HCT116 (cell line): ENCODE measurements around the gene ABHD2. TPM values are rescaled to one million over a fixed set of nuclear protein-coding genes. Genes with fewer than 3 reads are reported as not detected.

Source experiments
- ATAC-seq: fragments of 200-7000 bp; cut with Tn5 transposase; 2 replicates; pipeline ENCODE4 v1.9.1; 2020; ENCODE audit warnings: mild to moderate bottlenecking, moderate library complexity
- BruUV-seq: library from RNA; stranded (reverse); fragments of 400-500 nt; replicated peaks from 2 replicates; lab custom pipeline; 2021; lab: Mats Ljungman, UMichigan
- CTCF ChIA-PET: fragments of 300-600 bp; sonication (Branson Sonifier 250); formaldehyde crosslinking; loops from one replicate; lab custom pipeline; 2021; ENCODE audit warnings: antibody characterized with exemption; lab: Charles Lee
- POLR2A ChIA-PET: fragments of 300-600, 350-600 bp; sonication (Branson Sonifier 250); formaldehyde crosslinking; loops from one replicate; lab custom pipeline; 2021; ENCODE audit warnings: antibody characterized with exemption; lab: Charles Lee
- RAD21 ChIA-PET, 2 experiments: fragments of 300-600 bp; sonication (Branson Sonifier 250); formaldehyde crosslinking; loops; one replicate each; lab custom pipeline; 2023; ENCODE audit warnings: low total read pairs in 2 of 2; ENCODE audit not compliant: uncharacterized antibody in 2 of 2, unreplicated experiment in 2 of 2, low non-redundant PET in 1 of 2; lab: Charles Lee
- DNase-seq: peaks from one replicate; pipeline ENCODE4 v3.0.0-alpha.2; 2010; ENCODE audit warnings: low read depth, low spot score
- H2AFZ ChIP-seq: fragments of 200-600 bp; shearing (Covaris generic), sonication (generic); 2 replicates; pipeline ENCODE4 v1.6.1; 2017; ENCODE audit warnings: low read depth, mixed run types, mixed read lengths, antibody characterized with exemption, low read length; ENCODE audit not compliant: poor library complexity, severe bottlenecking
- H3K27ac ChIP-seq: 2 replicates; pipeline ENCODE4 v1.5.1; 2012; ENCODE audit warnings: low read depth, low read length
- H3K27me3 ChIP-seq: fragments of 200-600 bp; sonication (generic); 2 replicates; pipeline ENCODE4 v1.6.1; 2016; ENCODE audit warnings: mixed run types, low read length, mixed read lengths; ENCODE audit not compliant: insufficient read depth
- H3K36me3 ChIP-seq, 2 experiments: fragments of 200-500 bp in 1 of 2; fragments of 200-600 bp in 1 of 2; sonication (Bioruptor generic) in 1 of 2; sonication (generic) in 1 of 2; 2 replicates each; pipeline versions ENCODE4 v1.5.1 to v1.6.1; 2014 to 2016; ENCODE audit warnings: low read length in 2 of 2, inconsistent platforms in 1 of 2, mixed read lengths in 1 of 2, mixed run types in 1 of 2; ENCODE audit not compliant: insufficient read depth in 2 of 2, control insufficient read depth in 1 of 2
- H3K4me1 ChIP-seq, 2 experiments: fragments of 200-600 bp in 1 of 2; sonication (generic) in 1 of 2; 2 replicates each; pipeline versions ENCODE4 v1.5.1 to v1.6.1; 2012 to 2017; ENCODE audit warnings: low read length in 2 of 2, inconsistent platforms in 1 of 2, mild to moderate bottlenecking in 1 of 2, mixed read lengths in 1 of 2, mixed run types in 1 of 2, moderate library complexity in 1 of 2; ENCODE audit not compliant: insufficient read depth in 2 of 2, control insufficient read depth in 1 of 2
- H3K4me2 ChIP-seq: fragments of 200-600 bp; sonication (generic); 2 replicates; pipeline ENCODE4 v1.6.1; 2017; ENCODE audit warnings: mixed run types, low read length, mixed read lengths
- H3K4me3 ChIP-seq, 2 experiments: fragments of 200-600 bp in 1 of 2; sonication (generic) in 1 of 2; replicated peaks in 1 of 2; 2 replicates each; pipeline ENCODE4 v1.5.1; 2011 to 2016; ENCODE audit warnings: low read length in 2 of 2, control low read depth in 1 of 2, low read depth in 1 of 2, mild to moderate bottlenecking in 1 of 2, mixed read lengths in 1 of 2, mixed run types in 1 of 2
- H3K79me2 ChIP-seq: fragments of 200-600 bp; sonication (generic); 2 replicates; pipeline ENCODE4 v1.6.1; 2017; ENCODE audit warnings: mild to moderate bottlenecking, mixed run types, low read length, moderate library complexity, mixed read lengths; ENCODE audit not compliant: insufficient read depth
- H3K9ac ChIP-seq: fragments of 200-600 bp; sonication (generic); 2 replicates; pipeline ENCODE4 v1.6.1; 2016; ENCODE audit warnings: low read length, mixed read lengths
- H3K9me2 ChIP-seq: fragments of 200-600 bp; sonication (generic), shearing (Covaris generic); 2 replicates; pipeline ENCODE4 v1.6.1; 2017; ENCODE audit warnings: mixed run types, mild to moderate bottlenecking, moderate library complexity; ENCODE audit not compliant: insufficient read depth
- H3K9me3 ChIP-seq, 2 experiments: fragments of 200-500 bp in 1 of 2; fragments of 200-600 bp in 1 of 2; sonication (Bioruptor generic) in 1 of 2; sonication (generic) in 1 of 2; 2 replicates each; pipeline ENCODE4 v1.6.1; 2014 to 2017; ENCODE audit warnings: low read length in 2 of 2, mixed read lengths in 2 of 2, inconsistent platforms in 1 of 2, low read depth in 1 of 2, mild to moderate bottlenecking in 1 of 2, mixed run types in 1 of 2, moderate library complexity in 1 of 2; ENCODE audit not compliant: control insufficient read depth in 1 of 2, insufficient read depth in 1 of 2
- H4K20me1 ChIP-seq: fragments of 200-600 bp; sonication (generic), shearing (Covaris generic); 2 replicates; pipeline ENCODE4 v1.6.1; 2017; ENCODE audit warnings: mixed run types, mild to moderate bottlenecking, moderate library complexity; ENCODE audit not compliant: insufficient read depth
- CBX3 ChIP-seq: IDR thresholded peaks from 2 replicates; pipeline ENCODE4 v1.6.1; 2012; ENCODE audit warnings: low read depth
- CEBPB ChIP-seq: IDR thresholded peaks from 2 replicates; pipeline ENCODE4 v1.6.1; 2012; ENCODE audit warnings: low read depth
- EGR1 ChIP-seq: IDR thresholded peaks from 2 replicates; pipeline ENCODE4 v1.6.1; 2012; ENCODE audit warnings: low read depth
- ELF1 ChIP-seq: IDR thresholded peaks from 2 replicates; pipeline ENCODE4 v1.6.1; 2012; ENCODE audit warnings: low read depth, borderline replicate concordance
- EZH2 ChIP-seq: fragments of 200-600 bp; sonication (generic); IDR thresholded peaks from 2 replicates; pipeline ENCODE4 v1.6.1; 2017; ENCODE audit warnings: antibody characterized with exemption, mixed run types
- EZH2phosphoT487 ChIP-seq: fragments of 200-600 bp; IDR thresholded peaks from 2 replicates; pipeline ENCODE4 v1.6.1; 2018; ENCODE audit warnings: antibody characterized with exemption, borderline replicate concordance
- JUND ChIP-seq: IDR thresholded peaks from 2 replicates; pipeline ENCODE4 v1.6.1; 2012
- POLR2A ChIP-seq: IDR thresholded peaks from 2 replicates; pipeline ENCODE4 v1.7.0; 2011; ENCODE audit warnings: borderline replicate concordance; ENCODE audit not compliant: insufficient read depth, insufficient read length; ENCODE audit errors: extremely low read depth
- POLR2AphosphoS5 ChIP-seq: IDR thresholded peaks from 2 replicates; pipeline ENCODE4 v1.6.1; 2011; ENCODE audit warnings: mild to moderate bottlenecking, low read depth, low read length, moderate library complexity
- RAD21 ChIP-seq: IDR thresholded peaks from 2 replicates; pipeline ENCODE4 v1.6.1; 2012; ENCODE audit warnings: low read depth, mild to moderate bottlenecking
- SIN3A ChIP-seq: IDR thresholded peaks from 2 replicates; pipeline ENCODE4 v1.6.1; 2012; ENCODE audit warnings: low read depth
- SRF ChIP-seq: IDR thresholded peaks from 2 replicates; pipeline ENCODE4 v1.6.1; 2012; ENCODE audit warnings: low read depth
- TCF7L2 ChIP-seq: IDR thresholded peaks from 2 replicates; pipeline ENCODE4 v1.7.0; 2011; ENCODE audit warnings: borderline replicate concordance, inconsistent platforms; ENCODE audit not compliant: insufficient read depth, insufficient read length; ENCODE audit errors: extremely low read depth
- YY1 ChIP-seq: IDR thresholded peaks from 2 replicates; pipeline ENCODE4 v1.6.1; 2011; ENCODE audit warnings: low read length, low read depth, moderate library complexity, mild to moderate bottlenecking; ENCODE audit not compliant: insufficient replicate concordance; ENCODE audit errors: extremely low read depth
- ZFX ChIP-seq: fragments of 450-650 bp; IDR thresholded peaks from 2 replicates; pipeline ENCODE4 v1.6.1; 2017
- ZNF274 ChIP-seq: fragments of 200-500 bp; sonication (Bioruptor generic); IDR thresholded peaks from 2 replicates; pipeline ENCODE4 v1.6.1; 2014; ENCODE audit warnings: mild to moderate bottlenecking, low read depth, low read length, inconsistent platforms
- intact Hi-C: fragments of 100-400 bp; cut with micrococcal nuclease; formaldehyde crosslinking; loops from 2 replicates; pipeline ENCODE4 v1.10.0; 2022
- total RNA-seq: library from RNA; stranded (reverse); gene quantifications from one replicate; pipeline ENCODE4 v1.2.1, GENCODE V29; 2021; ENCODE audit not compliant: unreplicated experiment
- TF ChIP-seq, protein P1 (sequence below): IDR thresholded peaks from 2 replicates; pipeline ENCODE4 v1.6.1; 2012; ENCODE audit warnings: low read depth
- TF ChIP-seq, protein P2 (sequence below): IDR thresholded peaks from 2 replicates; pipeline ENCODE4 v1.6.1; 2011; ENCODE audit warnings: mild to moderate bottlenecking, low read length, moderate library complexity; ENCODE audit not compliant: insufficient replicate concordance; ENCODE audit errors: extremely low read depth
- TF ChIP-seq, protein P3 (sequence below): IDR thresholded peaks from 2 replicates; pipeline ENCODE4 v1.6.1; 2012
- TF ChIP-seq, protein P4 (sequence below): IDR thresholded peaks from 2 replicates; pipeline ENCODE4 v1.6.1; 2012

ABHD2 gene
- total RNA-seq, 1 experiment from 2014 or later = 40.8 TPM

DNA sequence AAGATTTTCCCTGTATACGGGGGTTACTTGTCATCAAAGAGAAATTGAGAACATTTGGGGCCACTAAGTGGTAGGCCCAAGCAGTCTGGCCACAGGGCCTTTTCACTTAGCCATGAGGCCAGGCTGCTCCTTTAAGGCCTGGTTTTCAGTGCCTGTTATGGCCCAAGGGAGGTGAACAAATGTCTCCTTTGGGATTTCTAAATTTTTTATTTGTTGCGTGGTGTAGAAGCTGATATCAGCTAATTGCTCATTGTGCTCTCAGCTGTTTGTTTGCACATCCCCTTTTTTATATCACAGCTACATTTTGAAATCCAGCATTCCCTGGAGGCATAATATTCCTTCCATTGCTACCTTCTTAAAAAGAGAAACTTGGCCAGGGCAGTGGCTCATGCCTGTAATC lies 84.7 kb downstream of the ABHD2 start:
- Histone ChIP-seq H3K36me3 (no peaks in the 10 kb centered on the region), H3K4me2 (no peak overlapping the region), H3K9me3 (no peaks in the 10 kb centered on the region), H3K79me2 (no peaks in the 10 kb centered on the region), H2AFZ (no peak overlapping the region), H3K4me3 (no peak overlapping the region)
- ChIA-PET POLR2A (no interaction called here), CTCF (interaction anchor here (0.9 to 5.1 kb wide), 5 partner anchors 13 to 294 kb away, joined by 3 to 38 read pairs (median 13); no protein-coding TSS in a partner anchor), RAD21 (no interaction called here)
- BruUV-seq = no TSS peak
- TF ChIP-seq JUND (no peak), SRF (no peak), CEBPB (no peak), ZFX (no peak), EZH2phosphoT487 (no peak), EZH2 (no peak), TCF7L2 (no peak), POLR2AphosphoS5 (no peak), ZNF274 (no peak), SIN3A (no peak), RAD21 (no peak), YY1 (no peak), ELF1 (no peak), CBX3 (no peak), POLR2A (no peak), EGR1 (no peak)
- TF ChIP-seq, protein P1, sequence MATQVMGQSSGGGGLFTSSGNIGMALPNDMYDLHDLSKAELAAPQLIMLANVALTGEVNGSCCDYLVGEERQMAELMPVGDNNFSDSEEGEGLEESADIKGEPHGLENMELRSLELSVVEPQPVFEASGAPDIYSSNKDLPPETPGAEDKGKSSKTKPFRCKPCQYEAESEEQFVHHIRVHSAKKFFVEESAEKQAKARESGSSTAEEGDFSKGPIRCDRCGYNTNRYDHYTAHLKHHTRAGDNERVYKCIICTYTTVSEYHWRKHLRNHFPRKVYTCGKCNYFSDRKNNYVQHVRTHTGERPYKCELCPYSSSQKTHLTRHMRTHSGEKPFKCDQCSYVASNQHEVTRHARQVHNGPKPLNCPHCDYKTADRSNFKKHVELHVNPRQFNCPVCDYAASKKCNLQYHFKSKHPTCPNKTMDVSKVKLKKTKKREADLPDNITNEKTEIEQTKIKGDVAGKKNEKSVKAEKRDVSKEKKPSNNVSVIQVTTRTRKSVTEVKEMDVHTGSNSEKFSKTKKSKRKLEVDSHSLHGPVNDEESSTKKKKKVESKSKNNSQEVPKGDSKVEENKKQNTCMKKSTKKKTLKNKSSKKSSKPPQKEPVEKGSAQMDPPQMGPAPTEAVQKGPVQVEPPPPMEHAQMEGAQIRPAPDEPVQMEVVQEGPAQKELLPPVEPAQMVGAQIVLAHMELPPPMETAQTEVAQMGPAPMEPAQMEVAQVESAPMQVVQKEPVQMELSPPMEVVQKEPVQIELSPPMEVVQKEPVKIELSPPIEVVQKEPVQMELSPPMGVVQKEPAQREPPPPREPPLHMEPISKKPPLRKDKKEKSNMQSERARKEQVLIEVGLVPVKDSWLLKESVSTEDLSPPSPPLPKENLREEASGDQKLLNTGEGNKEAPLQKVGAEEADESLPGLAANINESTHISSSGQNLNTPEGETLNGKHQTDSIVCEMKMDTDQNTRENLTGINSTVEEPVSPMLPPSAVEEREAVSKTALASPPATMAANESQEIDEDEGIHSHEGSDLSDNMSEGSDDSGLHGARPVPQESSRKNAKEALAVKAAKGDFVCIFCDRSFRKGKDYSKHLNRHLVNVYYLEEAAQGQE = no peak
- TF ChIP-seq, protein P2, sequence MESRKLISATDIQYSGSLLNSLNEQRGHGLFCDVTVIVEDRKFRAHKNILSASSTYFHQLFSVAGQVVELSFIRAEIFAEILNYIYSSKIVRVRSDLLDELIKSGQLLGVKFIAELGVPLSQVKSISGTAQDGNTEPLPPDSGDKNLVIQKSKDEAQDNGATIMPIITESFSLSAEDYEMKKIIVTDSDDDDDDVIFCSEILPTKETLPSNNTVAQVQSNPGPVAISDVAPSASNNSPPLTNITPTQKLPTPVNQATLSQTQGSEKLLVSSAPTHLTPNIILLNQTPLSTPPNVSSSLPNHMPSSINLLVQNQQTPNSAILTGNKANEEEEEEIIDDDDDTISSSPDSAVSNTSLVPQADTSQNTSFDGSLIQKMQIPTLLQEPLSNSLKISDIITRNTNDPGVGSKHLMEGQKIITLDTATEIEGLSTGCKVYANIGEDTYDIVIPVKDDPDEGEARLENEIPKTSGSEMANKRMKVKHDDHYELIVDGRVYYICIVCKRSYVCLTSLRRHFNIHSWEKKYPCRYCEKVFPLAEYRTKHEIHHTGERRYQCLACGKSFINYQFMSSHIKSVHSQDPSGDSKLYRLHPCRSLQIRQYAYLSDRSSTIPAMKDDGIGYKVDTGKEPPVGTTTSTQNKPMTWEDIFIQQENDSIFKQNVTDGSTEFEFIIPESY = no peak
- TF ChIP-seq, protein P3, sequence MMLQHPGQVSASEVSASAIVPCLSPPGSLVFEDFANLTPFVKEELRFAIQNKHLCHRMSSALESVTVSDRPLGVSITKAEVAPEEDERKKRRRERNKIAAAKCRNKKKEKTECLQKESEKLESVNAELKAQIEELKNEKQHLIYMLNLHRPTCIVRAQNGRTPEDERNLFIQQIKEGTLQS = no peak
- TF ChIP-seq, protein P4, sequence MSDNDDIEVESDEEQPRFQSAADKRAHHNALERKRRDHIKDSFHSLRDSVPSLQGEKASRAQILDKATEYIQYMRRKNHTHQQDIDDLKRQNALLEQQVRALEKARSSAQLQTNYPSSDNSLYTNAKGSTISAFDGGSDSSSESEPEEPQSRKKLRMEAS = no peak
- TF ChIP-seq, all 23 proteins: peak for 0
- Histone ChIP-seq H3K9ac (no peak overlapping the region), H3K9me2 (no peaks in the 10 kb centered on the region), H3K27ac (no peak overlapping the region), H3K27me3 (no peaks in the 10 kb centered on the region), H3K4me1 (peaks cover 6 to 11% of the 10 kb centered on the region in 2 experiments), H4K20me1 (no peaks in the 10 kb centered on the region)
- no peak for ATAC-seq
- no peak for DNase-seq
- intact Hi-C loops = no loop called here
